Stimulated activated naive CD8-positive, alpha-beta T cell treated with anti-CD3 and anti-CD28 coated beads, Interleukin-15, amount 100 ng/mL, for 72 hours (primary cell): Measurements from ENCODE around the gene THEM5.
"Not testable (repeated sequence)": the region's sequence is repeated elsewhere in the genome, so short reads cannot be mapped to it uniquely, and the experiment has no call there.

Experiments used
- ATAC-seq: fragments of 150-1000 bp; cut with Tn5 transposase; 2 replicates; pipeline ENCODE4 v1.10.0; 2021; ENCODE audit warnings: mild to moderate bottlenecking, moderate library complexity
- DNase-seq, 2 donors: peaks; one replicate each; pipeline ENCODE4 v3.0.0; 2021 to 2022
- H3K27ac Mint-ChIP-seq, 2 donors: one replicate each; pipeline ENCODE4 v1.8.0; 2022; ENCODE audit warnings: mild to moderate bottlenecking in 2 of 2, mixed read lengths in 2 of 2, moderate library complexity in 2 of 2
- H3K27me3 Mint-ChIP-seq: one replicate; pipeline ENCODE4 v1.8.0; 2022; ENCODE audit warnings: mixed read lengths
- H3K4me1 Mint-ChIP-seq: one replicate; pipeline ENCODE4 v1.8.0; 2022; ENCODE audit warnings: mild to moderate bottlenecking, mixed read lengths
- H3K4me3 Mint-ChIP-seq, 2 donors: one replicate each; pipeline ENCODE4 v1.8.0; 2022; ENCODE audit warnings: mild to moderate bottlenecking in 2 of 2, mixed read lengths in 2 of 2, moderate library complexity in 1 of 2
- H3K9me3 Mint-ChIP-seq, 2 donors: one replicate each; pipeline ENCODE4 v1.8.0; 2022; ENCODE audit warnings: mixed read lengths in 2 of 2

THEM5 gene, protein sequence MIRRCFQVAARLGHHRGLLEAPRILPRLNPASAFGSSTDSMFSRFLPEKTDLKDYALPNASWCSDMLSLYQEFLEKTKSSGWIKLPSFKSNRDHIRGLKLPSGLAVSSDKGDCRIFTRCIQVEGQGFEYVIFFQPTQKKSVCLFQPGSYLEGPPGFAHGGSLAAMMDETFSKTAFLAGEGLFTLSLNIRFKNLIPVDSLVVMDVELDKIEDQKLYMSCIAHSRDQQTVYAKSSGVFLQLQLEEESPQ

DNA sequence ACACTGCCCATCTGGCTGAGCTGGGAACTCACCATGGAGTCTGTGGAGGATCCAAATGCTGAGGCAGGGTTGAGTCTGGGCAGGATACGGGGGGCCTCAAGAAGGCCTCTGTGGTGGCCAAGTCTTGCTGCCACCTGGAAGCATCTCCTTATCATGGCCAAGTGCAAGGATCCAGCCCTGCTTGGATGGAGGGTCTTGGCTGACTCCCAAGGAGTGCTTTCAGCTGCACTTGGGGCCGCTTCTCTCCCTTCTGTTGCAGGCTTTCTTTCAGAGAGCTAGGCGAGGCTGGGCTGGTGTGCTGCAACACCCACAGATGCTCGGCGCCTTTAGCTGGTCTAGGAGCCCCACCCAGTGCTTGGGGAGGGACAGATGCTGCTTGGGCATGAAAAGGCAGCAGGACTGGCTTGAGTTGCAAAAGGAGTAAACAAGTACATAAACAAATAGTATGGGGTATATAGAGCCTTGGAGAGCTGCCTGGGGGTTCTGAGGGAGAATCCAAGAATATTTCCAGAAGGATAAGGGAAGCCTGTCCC is at the start of gene THEM5:
THEM5 (minus strand) TSS at position 302 of the 533 bp plus-strand sequence; CDS start at position 155, 147 bp downstream.
- H3K27me3 Mint-ChIP-seq: peaks cover 6% of the 10 kb centered on the region
- DNase-seq (no peak), ATAC-seq (no peak)
- no peaks in the 10 kb centered on the region for H3K4me1 Mint-ChIP-seq
- no peak within 1 kb of the TSS for H3K4me3 Mint-ChIP-seq
- no peak within 1 kb of the TSS for H3K27ac Mint-ChIP-seq
- no peaks in the 10 kb centered on the region for H3K9me3 Mint-ChIP-seq

DNA sequence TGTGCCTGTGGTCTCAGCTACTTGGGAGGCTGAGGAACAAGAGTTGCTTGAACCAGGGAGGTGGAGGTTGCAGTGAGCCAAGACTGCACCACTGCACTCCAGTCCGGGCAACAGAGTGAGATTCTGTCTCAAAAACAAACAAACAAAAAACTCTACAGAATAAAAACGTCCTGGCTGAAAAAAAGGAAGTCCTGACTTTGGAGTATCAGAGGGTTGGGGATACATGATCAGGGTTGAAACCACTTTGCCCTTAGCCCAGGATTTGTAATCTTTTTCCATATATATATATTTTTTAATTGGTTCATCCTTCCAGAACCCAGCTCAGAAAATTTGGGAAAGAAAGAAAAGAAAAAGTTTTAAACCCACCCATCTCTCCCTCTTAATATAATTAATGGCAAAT is 49.3 kb upstream of the THEM5 start:
- H3K9me3 Mint-ChIP-seq: peaks cover 41 to 42% of the 10 kb centered on the region in 2 donors
- ATAC-seq (no peak), DNase-seq (no peak)
- no peak overlapping the region for H3K4me3 Mint-ChIP-seq
- no peaks in the 10 kb centered on the region for H3K27me3 Mint-ChIP-seq
- peaks cover 69% of the 10 kb centered on the region for H3K4me1 Mint-ChIP-seq
- H3K27ac Mint-ChIP-seq: no peak overlapping the region

DNA sequence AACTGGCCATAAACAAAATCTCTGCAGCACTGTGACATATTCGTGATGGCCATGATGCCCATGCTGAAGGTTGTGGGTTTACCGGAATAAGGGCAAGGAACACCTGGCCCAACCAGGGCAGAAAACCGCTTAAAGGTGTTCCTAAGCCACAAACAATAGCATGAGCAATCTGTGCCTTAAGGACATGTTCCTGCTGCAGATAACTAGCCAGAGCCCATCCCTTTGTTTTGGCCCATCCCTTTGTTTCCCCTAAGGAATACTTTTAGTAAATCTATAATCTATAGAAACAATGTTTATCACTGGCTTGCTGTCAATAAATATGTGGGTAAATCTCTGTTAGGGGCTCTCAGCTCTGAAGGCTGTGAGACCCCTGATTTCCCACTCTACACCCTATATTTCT is 47.3 kb upstream of the THEM5 start:
- H3K9me3 Mint-ChIP-seq: peaks cover 27 to 28% of the 10 kb centered on the region in 2 donors
- peak overlapping the region in 1 of 2 donors; percentile 51 for H3K27ac Mint-ChIP-seq
- not testable (repeated sequence) for ATAC-seq, DNase-seq, H3K27me3 Mint-ChIP-seq, H3K4me3 Mint-ChIP-seq
- H3K4me1 Mint-ChIP-seq: peaks cover 63% of the 10 kb centered on the region

DNA sequence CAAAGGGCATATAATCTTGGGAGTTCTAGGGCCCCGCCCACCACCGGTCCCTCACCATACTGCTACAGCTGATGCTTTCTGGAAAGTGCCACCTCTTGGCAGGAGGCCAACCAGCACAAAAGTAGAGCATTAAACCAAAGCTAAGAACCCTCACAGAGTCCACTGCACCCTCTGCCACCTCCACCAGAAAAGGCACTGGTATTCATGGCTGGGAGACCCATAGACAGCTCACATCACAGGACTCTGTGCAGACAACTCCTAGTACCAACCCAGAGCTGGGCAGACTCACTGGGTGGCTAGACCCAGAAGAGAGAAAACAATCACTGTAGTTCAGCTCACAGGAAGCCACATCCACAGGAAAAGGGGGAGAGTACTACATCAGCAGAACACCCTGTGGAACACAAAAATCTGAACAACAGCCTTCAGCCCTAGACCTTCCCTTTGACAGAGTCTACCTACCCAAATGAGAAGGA is 45.0 kb upstream of the THEM5 start:
- H3K27ac Mint-ChIP-seq: peak overlapping the region; percentile 77 to 81
- H3K27me3 Mint-ChIP-seq: no peaks in the 10 kb centered on the region
- H3K9me3 Mint-ChIP-seq: peaks cover 22 to 28% of the 10 kb centered on the region in 2 donors
- peaks cover 40% of the 10 kb centered on the region for H3K4me1 Mint-ChIP-seq
- peak; percentile 62 for ATAC-seq
- peak overlapping the region; percentile 52 to 69 for H3K4me3 Mint-ChIP-seq
- DNase-seq: peak; percentile 7 to 34

DNA sequence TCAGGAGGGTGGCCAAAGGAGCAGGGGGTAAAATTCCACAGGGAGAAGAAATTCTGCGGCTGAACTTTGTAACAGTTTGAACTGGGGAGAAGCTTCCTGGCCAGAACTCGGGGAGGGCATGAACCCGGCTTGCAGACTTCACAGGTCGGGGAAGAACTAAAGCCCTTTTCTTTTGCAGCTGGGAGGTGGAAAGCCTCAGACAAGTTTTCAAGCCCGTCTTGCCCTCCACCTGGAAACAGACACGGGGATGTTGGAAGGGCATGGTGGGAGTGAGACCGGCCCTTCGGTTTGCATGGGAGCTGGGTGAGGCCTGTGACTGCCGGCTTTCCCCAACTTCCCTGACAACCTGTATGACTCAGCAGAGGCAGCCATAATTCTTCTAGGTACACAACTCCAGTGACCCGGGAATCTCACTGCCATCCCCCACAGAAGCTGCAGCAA is 44.5 kb upstream of the THEM5 start:
- H3K27ac Mint-ChIP-seq: no peak overlapping the region

DNA sequence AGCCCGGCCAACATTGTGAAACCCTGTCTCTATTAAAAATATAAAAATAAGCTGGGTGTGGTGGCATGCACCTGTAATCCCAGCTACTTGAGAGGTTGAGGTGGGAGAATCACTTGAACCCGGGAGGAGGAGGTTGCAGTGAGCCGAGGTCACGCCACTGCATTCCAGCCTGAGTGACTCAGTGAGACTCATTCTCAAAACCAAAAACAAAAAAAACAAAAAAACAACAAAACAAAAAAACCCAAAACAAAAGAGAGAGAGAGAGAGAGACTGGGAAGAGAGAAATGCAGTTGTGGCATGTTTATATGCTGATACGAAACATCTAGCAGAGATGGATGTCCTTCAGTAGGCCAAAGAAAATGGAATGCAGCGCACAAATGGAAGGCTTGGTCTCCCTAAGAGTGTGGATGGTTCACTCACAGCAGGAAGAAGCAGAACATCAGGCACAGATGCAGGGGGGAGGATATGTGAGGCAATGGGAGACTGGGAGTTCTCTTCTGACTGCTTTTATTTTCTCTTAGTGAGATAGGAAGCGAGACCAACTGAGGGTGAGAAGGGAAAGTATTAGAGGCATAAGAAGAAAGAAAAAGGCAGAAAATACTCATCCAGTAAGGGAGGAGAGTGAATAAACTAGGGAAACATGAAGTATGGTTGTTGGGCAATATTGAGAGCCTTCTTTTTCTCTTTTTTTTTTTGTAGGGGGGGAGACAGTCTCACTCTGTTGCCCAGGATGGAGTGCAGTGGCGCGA is 39.8 kb upstream of the THEM5 start:
- Mint-ChIP-seq H3K4me3 (no peak overlapping the region), H3K27ac (peak overlapping the region in 1 of 2 donors; percentile 81), H3K27me3 (no peaks in the 10 kb centered on the region), H3K9me3 (no peaks in the 10 kb centered on the region), H3K4me1 (peaks cover 39% of the 10 kb centered on the region)
- DNase-seq (no peak), ATAC-seq (no peak)

More for the DNA sequence above, 44.5 kb upstream of the THEM5 start:
- ATAC-seq (no peak), DNase-seq (no peak)
- no peaks in the 10 kb centered on the region for H3K27me3 Mint-ChIP-seq
- peaks cover 18 to 28% of the 10 kb centered on the region in 2 donors for H3K9me3 Mint-ChIP-seq
- peaks cover 40% of the 10 kb centered on the region for H3K4me1 Mint-ChIP-seq
- peak overlapping the region; percentile 52 to 69 for H3K4me3 Mint-ChIP-seq

DNA sequence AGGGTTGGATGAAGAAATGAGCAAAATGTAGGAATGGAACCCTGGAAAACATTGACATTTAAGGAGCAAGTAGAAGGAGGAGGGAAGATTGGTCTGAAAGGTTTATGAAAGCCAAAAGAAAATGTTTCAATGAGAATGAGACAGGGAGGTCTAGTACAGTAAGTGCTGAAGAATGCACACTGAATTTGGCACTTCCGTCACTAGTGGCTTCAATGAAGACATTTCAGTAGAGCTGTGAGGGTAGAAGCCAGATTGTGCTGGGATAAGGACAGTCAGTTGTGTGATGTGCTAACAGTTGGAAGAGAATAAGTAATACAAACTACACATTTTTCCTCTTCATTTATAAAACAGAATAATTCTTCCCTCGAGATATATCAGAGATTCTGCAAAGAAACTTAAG is 38.7 kb upstream of the THEM5 start:
- Mint-ChIP-seq H3K4me1 (peaks cover 28% of the 10 kb centered on the region), H3K4me3 (no peak overlapping the region), H3K9me3 (no peaks in the 10 kb centered on the region), H3K27me3 (no peaks in the 10 kb centered on the region), H3K27ac (no peak overlapping the region)
- ATAC-seq: no peak
- DNase-seq: no peak

DNA sequence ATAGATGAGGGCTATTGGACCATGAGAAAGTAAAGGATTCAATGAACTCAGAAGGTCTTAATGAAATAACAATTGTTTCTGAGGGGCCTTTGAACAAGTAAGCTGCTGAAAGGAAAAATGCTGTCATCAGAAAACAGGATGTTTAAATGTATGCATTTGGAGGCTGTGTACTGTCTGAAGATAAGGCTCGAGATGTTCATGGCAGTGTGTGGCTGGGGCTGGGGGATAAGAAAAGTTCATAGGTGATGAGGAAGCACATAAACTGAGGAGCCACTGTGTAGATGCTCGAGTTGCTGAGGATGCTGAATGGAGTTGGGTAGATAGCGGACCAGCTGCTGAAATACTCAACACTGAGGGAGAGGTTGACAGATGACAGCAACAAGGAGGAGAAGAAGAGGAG is 38.0 kb upstream of the THEM5 start:
- Mint-ChIP-seq H3K4me3 (no peak overlapping the region), H3K27me3 (no peaks in the 10 kb centered on the region), H3K27ac (no peak overlapping the region), H3K9me3 (no peaks in the 10 kb centered on the region), H3K4me1 (peaks cover 22% of the 10 kb centered on the region)
- no peak for DNase-seq
- ATAC-seq: no peak

DNA sequence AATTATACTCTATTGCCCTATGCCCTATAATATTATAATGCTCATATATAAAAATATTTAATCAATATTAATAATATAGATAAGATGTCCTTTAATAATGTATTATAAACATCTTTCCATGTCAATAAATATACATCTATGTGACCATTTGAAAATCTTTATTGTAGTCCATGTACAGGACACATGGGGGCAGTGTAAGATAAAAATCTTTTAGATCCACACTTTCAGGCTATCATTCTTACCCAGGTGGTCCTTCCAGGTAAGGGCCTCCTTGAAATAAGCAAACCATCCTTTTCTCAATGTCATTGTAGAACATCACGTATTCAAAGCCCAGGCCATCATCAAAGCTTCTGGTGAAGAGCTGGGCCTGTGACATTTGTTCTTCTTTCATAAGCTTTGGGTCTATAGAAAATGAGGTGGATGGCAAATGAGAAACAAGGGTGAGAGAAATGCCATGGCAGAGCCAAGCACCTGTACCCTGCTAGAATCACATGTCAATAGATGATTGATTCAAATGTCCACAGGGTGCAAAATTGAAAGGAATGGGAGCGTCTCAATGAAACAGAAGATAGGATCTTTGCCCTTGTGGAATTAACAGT is 35.6 kb upstream of the THEM5 start:
- Mint-ChIP-seq H3K9me3 (no peaks in the 10 kb centered on the region), H3K27ac (no peak overlapping the region), H3K27me3 (no peaks in the 10 kb centered on the region), H3K4me3 (no peak overlapping the region), H3K4me1 (peaks cover 21% of the 10 kb centered on the region)
- DNase-seq (no peak), ATAC-seq (no peak)

DNA sequence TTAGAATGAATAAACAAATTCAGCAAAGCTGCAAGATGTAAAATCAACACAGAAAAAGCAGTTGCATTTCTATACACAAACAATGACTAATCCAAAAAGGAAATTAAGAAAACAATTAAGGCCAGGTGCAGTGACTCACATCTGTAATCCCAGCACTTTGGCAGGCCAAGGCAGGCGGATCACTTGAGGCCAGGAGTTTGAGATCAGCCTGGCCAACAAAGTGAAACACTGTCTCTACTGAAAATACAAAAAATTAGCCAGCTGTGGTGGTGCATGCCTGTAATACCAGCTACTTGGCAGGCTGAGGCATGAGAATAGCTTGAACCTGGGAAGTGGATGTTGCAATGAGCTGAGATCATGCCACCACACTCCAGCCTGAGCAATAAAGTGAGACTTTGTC is 33.5 kb upstream of the THEM5 start:
- Mint-ChIP-seq H3K4me1 (peaks cover 13% of the 10 kb centered on the region), H3K27ac (no peak overlapping the region), H3K4me3 (no peak overlapping the region), H3K9me3 (no peaks in the 10 kb centered on the region), H3K27me3 (no peaks in the 10 kb centered on the region)
- ATAC-seq (no peak), DNase-seq (no peak)

DNA sequence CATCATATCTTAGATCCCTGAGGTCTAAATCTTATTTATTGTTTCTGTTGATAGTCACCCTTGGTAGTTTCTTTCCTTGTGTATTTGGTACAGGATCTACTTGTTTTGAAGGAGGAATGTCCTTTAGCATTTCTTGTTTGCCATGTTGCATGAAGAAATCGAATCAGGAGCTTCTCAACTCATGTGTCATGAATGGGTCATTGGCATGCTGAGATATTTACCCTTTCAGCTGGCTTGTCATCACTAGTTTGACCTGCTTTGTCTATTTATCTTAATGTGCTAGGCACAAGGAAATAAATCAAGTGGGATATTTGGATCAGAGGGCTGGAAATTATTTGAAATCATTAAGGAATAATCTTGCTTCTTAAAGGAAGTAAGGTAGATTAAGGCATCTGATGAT is 32.0 kb upstream of the THEM5 start:
- H3K27me3 Mint-ChIP-seq: no peaks in the 10 kb centered on the region
- ATAC-seq (no peak), DNase-seq (no peak)
- H3K27ac Mint-ChIP-seq: no peak overlapping the region
- H3K4me1 Mint-ChIP-seq: no peaks in the 10 kb centered on the region
- no peak overlapping the region for H3K4me3 Mint-ChIP-seq
- H3K9me3 Mint-ChIP-seq: no peaks in the 10 kb centered on the region

DNA sequence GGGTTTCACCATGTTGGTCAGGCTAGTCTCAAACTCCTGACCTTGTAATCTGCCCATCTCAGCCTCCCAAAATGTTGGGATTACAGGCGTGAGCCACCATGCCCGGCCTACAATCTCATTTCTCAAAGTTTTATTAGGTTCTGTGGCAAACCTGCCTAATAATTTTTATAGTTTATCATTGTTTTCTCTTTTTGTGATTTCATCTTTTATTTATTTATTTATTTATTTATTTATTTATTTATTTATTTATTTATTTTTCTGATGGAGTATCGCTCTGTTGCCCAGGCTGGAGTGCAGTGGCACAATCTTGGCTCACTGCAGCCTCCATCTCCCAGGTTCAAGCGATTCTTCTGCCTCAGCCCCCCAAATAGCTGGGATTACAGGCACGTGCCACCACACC is 31.4 kb upstream of the THEM5 start:
- not testable (repeated sequence) for H3K27ac Mint-ChIP-seq, H3K9me3 Mint-ChIP-seq, H3K27me3 Mint-ChIP-seq, ATAC-seq, H3K4me3 Mint-ChIP-seq, H3K4me1 Mint-ChIP-seq, DNase-seq

DNA sequence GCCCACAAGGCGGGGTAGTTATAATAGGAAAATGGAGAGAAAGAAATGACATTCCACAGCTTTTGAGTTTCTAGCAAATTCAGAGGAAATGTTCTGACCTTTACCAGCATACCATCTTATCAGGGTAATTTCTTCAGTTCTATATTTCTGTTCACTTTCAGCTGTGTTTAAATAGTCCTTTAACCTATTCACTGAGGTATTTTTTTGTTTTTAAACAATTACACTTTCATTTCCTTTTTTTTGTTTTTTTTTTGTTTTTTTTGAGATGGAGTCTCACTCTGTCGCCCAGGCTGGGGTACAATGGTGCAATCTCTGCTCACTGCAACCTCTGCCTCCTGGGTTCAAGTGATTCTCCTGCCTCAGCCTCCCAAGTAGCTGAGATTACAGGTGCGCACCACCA is 30.9 kb upstream of the THEM5 start:
- H3K27ac Mint-ChIP-seq, DNase-seq, H3K4me1 Mint-ChIP-seq, H3K27me3 Mint-ChIP-seq, ATAC-seq, H3K9me3 Mint-ChIP-seq, H3K4me3 Mint-ChIP-seq: not testable (repeated sequence)

DNA sequence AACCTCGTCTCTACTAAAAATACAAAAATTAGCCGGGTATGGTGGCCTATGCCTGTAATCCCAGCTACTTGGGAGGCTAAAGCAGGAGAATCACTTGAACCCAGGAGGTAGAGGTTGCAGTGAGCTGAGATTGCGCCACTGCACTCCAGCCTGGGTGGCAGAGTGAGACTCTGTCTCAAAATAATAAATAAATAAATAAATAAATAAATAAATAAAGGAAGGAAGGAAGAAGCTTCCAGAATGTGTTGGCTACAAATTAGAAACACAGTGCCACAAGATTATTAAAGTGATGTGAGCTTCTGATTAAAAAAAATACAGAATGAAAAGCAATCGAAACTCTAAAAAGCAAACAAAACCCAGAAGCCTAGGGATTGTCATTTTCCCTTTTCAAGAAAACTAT is 30.4 kb upstream of the THEM5 start:
- not testable (repeated sequence) for DNase-seq, H3K27me3 Mint-ChIP-seq, H3K4me3 Mint-ChIP-seq, H3K27ac Mint-ChIP-seq, H3K4me1 Mint-ChIP-seq, ATAC-seq, H3K9me3 Mint-ChIP-seq

DNA sequence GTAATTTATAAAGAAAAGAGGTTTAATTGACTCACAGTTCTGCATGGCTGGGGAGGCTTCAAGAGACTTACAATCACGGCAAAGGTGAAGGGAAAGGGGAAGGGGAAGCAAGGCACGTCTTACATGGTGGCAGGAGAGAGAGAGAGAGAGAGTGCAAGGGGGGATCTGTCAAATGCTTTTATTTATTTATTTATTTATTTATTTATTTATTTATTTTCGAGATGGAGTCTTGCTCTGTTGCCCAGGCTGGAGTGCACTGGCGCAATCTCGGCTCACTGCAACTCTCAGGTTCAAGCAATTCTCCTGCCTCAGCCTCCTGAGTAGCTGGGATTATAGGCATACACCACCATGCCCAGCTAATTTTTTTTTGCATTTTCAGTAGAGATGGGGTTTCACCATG is 29.4 kb upstream of the THEM5 start:
- DNase-seq, H3K9me3 Mint-ChIP-seq, H3K4me1 Mint-ChIP-seq, H3K27me3 Mint-ChIP-seq, ATAC-seq, H3K4me3 Mint-ChIP-seq, H3K27ac Mint-ChIP-seq: not testable (repeated sequence)

DNA sequence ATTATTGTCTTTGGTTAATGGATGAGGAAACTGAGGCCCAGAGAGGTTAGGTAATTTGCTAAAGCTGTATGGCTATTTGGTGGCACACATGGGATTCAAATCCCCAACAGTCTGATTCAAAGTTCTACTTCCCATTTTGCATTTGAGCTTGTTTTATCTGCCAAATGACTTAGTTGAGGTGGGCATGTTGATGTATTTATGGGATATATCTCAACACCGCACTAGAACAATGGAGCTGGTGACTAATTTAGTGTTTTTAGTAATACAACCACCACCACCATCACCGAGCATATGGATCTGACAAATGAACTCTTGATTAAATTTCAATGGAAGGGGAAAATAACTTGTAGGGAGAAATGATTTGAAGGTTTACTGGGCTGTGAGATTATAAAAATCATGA is 29.0 kb upstream of the THEM5 start:
- no peaks in the 10 kb centered on the region for H3K27me3 Mint-ChIP-seq
- no peak for ATAC-seq
- DNase-seq: no peak
- H3K4me3 Mint-ChIP-seq: no peak overlapping the region
- H3K27ac Mint-ChIP-seq: no peak overlapping the region
- no peaks in the 10 kb centered on the region for H3K9me3 Mint-ChIP-seq
- H3K4me1 Mint-ChIP-seq: no peaks in the 10 kb centered on the region
